Right atrium auricular region (tissue), 2 donors: ENCODE data around the gene SSBP3. TPM values are rescaled to one million over a fixed set of nuclear protein-coding genes. Genes with fewer than 3 reads are reported as not detected.

Experiments used
- DNase-seq: peaks from one replicate; pipeline ENCODE4 v3.0.0-alpha.2; 2019; ENCODE audit warnings: low spot score
- H3K27ac ChIP-seq, 2 donors: fragments of 200-600 bp; sonication (generic); 1 replicate in 1 of 2; 2 replicates in 1 of 2; pipeline ENCODE4 v1.5.1; 2016 to 2019
- H3K27me3 ChIP-seq, 2 donors: fragments of 200-600 bp; sonication (generic); one replicate each; pipeline versions ENCODE4 v1.5.1 to v1.6.0; 2017 to 2019
- H3K36me3 ChIP-seq: fragments of 200-600 bp; sonication (generic); one replicate; pipeline ENCODE4 v1.5.1; 2016
- H3K4me1 ChIP-seq, 2 donors: fragments of 200-600 bp; sonication (generic); one replicate each; pipeline versions ENCODE4 v1.5.1 to v1.6.0; 2017 to 2019
- H3K4me3 ChIP-seq, 2 donors: fragments of 200-600 bp; sonication (generic); 1 replicate in 1 of 2; 2 replicates in 1 of 2; pipeline ENCODE4 v1.5.1; 2017 to 2019; ENCODE audit warnings: mild to moderate bottlenecking in 1 of 2, moderate library complexity in 1 of 2
- H3K9me3 ChIP-seq, 2 donors: fragments of 200-600 bp; sonication (generic); one replicate each; pipeline ENCODE4 v1.5.1; 2019
- total RNA-seq, 2 donors: library from RNA; depleted of rRNA; stranded (reverse); fragments of >200 nt; gene quantifications; one replicate each; pipeline ENCODE4 v1.1.0, GENCODE V29; 2016
- TF ChIP-seq, protein P1 (sequence below), 2 donors: fragments of 200-600 bp; sonication (generic); IDR thresholded peaks; one replicate each; pipeline ENCODE4 v1.5.1; 2019; ENCODE audit warnings: antibody characterized with exemption in 2 of 2

Gene SSBP3
- total RNA-seq, 2 donors from 2014 or later, result 15.2 to 16.6 TPM

DNA sequence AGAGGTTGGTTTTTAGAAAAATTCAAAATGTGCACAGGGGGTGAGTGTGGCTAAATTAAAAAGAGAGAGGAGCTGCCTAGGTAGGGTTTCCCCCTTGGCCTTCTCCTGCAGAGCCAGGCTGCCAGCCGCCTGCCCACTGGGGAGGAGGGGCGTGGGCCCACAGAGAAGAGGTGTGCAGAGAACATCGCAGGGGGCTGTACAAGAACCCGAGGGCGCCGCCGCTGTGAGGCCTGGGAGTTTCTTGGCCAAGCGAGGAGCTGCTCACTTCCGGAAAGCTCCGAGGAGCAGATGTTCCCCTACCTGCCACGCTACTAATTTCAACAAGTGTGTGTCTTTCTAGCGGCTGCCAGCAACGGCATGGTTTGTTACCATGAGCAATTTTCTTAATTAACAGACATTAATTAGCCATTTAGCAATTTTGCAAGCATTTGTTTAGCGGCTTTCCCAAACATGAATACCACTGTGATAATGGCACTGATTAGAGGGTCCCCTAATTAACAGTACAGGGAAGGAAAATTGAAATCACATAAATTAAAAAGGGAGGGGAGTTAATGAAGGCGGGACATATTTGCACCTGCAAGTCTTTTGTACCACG, 146.6 kb downstream of the SSBP3 start:
- no peaks in the 10 kb centered on the region for H3K27me3 ChIP-seq
- H3K4me3 ChIP-seq, result no peak overlapping the region
- TF ChIP-seq, protein P1, sequence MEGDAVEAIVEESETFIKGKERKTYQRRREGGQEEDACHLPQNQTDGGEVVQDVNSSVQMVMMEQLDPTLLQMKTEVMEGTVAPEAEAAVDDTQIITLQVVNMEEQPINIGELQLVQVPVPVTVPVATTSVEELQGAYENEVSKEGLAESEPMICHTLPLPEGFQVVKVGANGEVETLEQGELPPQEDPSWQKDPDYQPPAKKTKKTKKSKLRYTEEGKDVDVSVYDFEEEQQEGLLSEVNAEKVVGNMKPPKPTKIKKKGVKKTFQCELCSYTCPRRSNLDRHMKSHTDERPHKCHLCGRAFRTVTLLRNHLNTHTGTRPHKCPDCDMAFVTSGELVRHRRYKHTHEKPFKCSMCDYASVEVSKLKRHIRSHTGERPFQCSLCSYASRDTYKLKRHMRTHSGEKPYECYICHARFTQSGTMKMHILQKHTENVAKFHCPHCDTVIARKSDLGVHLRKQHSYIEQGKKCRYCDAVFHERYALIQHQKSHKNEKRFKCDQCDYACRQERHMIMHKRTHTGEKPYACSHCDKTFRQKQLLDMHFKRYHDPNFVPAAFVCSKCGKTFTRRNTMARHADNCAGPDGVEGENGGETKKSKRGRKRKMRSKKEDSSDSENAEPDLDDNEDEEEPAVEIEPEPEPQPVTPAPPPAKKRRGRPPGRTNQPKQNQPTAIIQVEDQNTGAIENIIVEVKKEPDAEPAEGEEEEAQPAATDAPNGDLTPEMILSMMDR (IDR thresholded peaks at IDR 0.05), result no peak
- no peaks in the 10 kb centered on the region for H3K36me3 ChIP-seq
- DNase-seq, result no peak
- no peaks in the 10 kb centered on the region for H3K4me1 ChIP-seq
- no peaks in the 10 kb centered on the region for H3K9me3 ChIP-seq
- H3K27ac ChIP-seq, result no peak overlapping the region

DNA sequence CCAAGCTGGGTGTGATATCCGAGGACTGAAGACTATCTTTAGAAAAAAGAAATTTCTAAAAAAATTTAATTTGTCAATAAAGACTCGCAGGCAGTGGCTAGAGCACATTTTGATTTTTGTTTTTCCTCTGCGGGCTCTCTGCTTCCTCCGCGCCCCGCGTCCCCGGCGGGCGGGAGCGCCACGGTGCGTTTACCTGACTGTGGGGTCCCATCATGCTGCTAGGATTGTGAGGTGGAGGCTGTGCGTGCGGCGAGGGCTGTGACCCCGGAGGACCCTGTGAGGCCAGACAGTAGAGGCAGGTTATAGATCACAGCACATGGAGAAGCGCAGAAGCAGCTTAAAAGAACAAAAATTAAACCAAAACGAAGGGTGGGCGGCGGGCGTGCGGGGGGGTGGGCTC, 148.3 kb downstream of the SSBP3 start:
- H3K9me3 ChIP-seq, result no peaks in the 10 kb centered on the region
- TF ChIP-seq, protein P1 (IDR thresholded peaks at IDR 0.05), result no peak
- H3K27ac ChIP-seq, result no peak overlapping the region
- DNase-seq, result no peak
- no peak overlapping the region for H3K4me3 ChIP-seq
- H3K4me1 ChIP-seq, result peaks cover 0 to 9% of the 10 kb centered on the region in 2 donors
- no peaks in the 10 kb centered on the region for H3K36me3 ChIP-seq
- H3K27me3 ChIP-seq, result no peaks in the 10 kb centered on the region

DNA sequence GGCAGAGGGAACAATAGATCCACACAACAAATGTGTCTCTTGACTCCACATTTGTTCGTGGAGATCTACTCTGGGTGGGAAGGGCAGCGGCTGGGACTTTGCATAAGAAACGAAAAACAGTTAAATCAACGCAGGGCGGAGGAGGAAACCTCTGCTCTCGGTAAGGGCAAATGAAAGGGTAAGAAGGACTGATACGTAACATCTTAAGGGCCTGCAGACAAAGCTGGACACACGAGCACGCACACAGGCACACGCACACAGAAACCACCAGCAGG, 148.9 kb downstream of the SSBP3 start:
- H3K27me3 ChIP-seq, result no peaks in the 10 kb centered on the region
- H3K4me3 ChIP-seq, result no peak overlapping the region
- H3K4me1 ChIP-seq, result peaks cover 0 to 9% of the 10 kb centered on the region in 2 donors
- H3K36me3 ChIP-seq, result no peaks in the 10 kb centered on the region
- H3K27ac ChIP-seq, result no peak overlapping the region
- H3K9me3 ChIP-seq, result no peaks in the 10 kb centered on the region
- TF ChIP-seq, protein P1 (IDR thresholded peaks at IDR 0.05), result no peak
- no peak for DNase-seq

DNA sequence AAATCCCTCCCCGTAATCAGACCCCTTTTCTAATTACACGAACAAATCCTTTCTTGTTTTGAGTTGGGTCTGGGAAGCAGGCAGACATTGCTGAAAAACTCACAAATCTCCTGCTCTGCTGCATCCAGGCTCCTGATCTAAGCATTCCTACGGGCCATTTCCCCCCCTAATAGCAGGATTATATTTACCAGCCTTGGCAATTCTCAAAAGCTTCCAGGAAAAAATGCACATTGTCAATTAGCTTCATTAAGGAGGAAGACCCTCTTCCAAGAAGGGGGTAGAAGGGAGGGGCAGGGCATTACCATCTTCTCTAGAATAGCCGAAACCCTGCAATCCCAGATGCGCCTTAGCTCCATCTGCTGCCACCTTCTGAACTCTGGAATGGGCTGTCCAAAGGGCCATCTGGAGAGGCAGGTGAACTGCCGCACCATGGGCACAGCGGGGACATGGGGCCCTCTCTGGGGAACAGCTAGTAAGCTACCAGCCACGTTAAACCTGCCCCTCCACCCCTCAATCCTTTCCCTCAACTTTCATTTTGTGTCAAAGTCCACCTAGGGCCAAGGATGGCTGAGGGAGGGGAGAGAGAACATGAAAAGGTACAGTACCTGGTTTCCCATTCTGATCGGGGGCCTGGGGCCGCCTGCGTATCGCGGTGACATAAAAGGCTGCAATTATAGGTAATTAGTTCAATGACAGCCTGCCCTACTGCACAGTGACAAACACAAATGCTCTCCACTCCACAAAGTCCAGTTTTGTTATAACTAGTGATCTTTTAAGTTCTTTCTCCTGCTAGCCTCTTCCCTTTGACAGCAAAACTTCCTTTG, 149.5 kb downstream of the SSBP3 start:
- DNase-seq, result no peak
- H3K4me1 ChIP-seq, result peaks cover 0 to 9% of the 10 kb centered on the region in 2 donors
- peaks cover 4% of the 10 kb centered on the region for H3K36me3 ChIP-seq
- TF ChIP-seq, protein P1 (IDR thresholded peaks at IDR 0.05), result no peak
- no peak overlapping the region for H3K4me3 ChIP-seq
- no peaks in the 10 kb centered on the region for H3K9me3 ChIP-seq
- no peak overlapping the region for H3K27ac ChIP-seq
- no peaks in the 10 kb centered on the region for H3K27me3 ChIP-seq

DNA sequence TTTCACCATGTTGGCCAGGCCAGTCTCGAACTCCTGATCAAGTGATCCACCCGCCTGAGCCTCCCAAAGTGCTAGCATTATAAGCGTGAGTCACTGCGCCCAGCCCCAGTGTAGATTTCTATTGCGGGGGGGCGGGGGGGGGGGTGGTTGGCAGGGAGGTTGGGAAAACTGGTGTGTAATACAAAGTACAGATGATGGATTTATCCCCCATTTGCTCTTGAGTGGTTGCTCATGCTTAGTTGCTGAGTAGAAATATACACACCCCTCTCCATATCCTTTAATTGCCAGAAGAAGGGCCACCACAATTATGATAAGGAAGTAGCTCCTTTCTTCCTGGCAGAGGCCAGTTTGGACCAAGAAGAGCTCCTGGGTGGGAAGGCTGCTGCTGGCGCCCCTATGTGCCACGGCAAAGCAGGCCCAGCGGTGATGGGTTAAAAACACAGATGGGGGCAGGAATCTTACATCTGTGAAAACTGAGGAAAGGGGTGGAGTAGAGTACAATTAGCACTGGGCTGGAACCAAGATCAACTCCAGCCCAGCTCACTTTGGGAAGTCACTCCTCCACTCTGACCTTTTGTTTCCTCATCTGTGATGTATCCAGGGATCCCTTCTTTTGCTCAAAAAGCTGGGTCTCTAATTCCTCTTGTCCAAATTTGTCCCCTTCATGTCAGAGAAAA, 151.0 kb downstream of the SSBP3 start:
- peaks cover 0 to 9% of the 10 kb centered on the region in 2 donors for H3K4me1 ChIP-seq
- DNase-seq, result no peak
- H3K36me3 ChIP-seq, result peaks cover 15% of the 10 kb centered on the region
- TF ChIP-seq, protein P1 (IDR thresholded peaks at IDR 0.05), result no peak
- no peak overlapping the region for H3K27ac ChIP-seq
- no peaks in the 10 kb centered on the region for H3K9me3 ChIP-seq
- H3K27me3 ChIP-seq, result no peaks in the 10 kb centered on the region
- H3K4me3 ChIP-seq, result no peak overlapping the region
